H9 (cell line): ENCODE measurements around the gene CHSY1. TPM values are rescaled to one million over a fixed set of nuclear protein-coding genes. Genes with fewer than 3 reads are reported as not detected.

Source experiments
- DNase-seq: peaks from one replicate; pipeline ENCODE4 v3.0.0-alpha.2; 2017
- H2AFZ ChIP-seq: one replicate; pipeline ENCODE4 v1.6.1; 2013; ENCODE audit warnings: mild to moderate bottlenecking, low read length, control low read depth, moderate library complexity
- H2AK5ac ChIP-seq: 2 replicates; pipeline ENCODE4 v1.6.1; 2013; ENCODE audit warnings: low read length, control low read depth, mixed read lengths; ENCODE audit not compliant: insufficient read length
- H2BK120ac ChIP-seq: one replicate; pipeline ENCODE4 v1.6.1; 2013; ENCODE audit warnings: low read depth, mild to moderate bottlenecking, low read length, control low read depth, inconsistent platforms; ENCODE audit not compliant: poor library complexity, severe bottlenecking
- H2BK12ac ChIP-seq: 2 replicates; pipeline ENCODE4 v1.6.1; 2013; ENCODE audit warnings: low read length, control low read depth, mixed read lengths, low read depth; ENCODE audit not compliant: insufficient read length
- H2BK15ac ChIP-seq: 2 replicates; pipeline ENCODE4 v1.6.1; 2013; ENCODE audit warnings: low read depth, low read length, control low read depth
- H2BK20ac ChIP-seq: one replicate; pipeline ENCODE4 v1.6.1; 2013; ENCODE audit warnings: low read depth, mild to moderate bottlenecking, low read length, control low read depth, inconsistent platforms; ENCODE audit not compliant: poor library complexity, severe bottlenecking
- H2BK5ac ChIP-seq: 2 replicates; pipeline ENCODE4 v1.6.1; 2013; ENCODE audit warnings: low read length, control low read depth, mixed read lengths; ENCODE audit not compliant: insufficient read length
- H3K14ac ChIP-seq: 2 replicates; pipeline ENCODE4 v1.6.1; 2013; ENCODE audit warnings: low read length, control low read depth; ENCODE audit not compliant: insufficient read depth
- H3K18ac ChIP-seq: 2 replicates; pipeline ENCODE4 v1.6.1; 2013; ENCODE audit warnings: low read depth, mild to moderate bottlenecking, mixed read lengths, low read length, control low read depth; ENCODE audit not compliant: insufficient read length
- H3K23ac ChIP-seq: 2 replicates; pipeline ENCODE4 v1.6.1; 2013; ENCODE audit warnings: low read length, control low read depth, mixed read lengths, low read depth; ENCODE audit not compliant: insufficient read length
- H3K23me2 ChIP-seq: 2 replicates; pipeline ENCODE4 v1.6.1; 2013; ENCODE audit warnings: low read depth, mild to moderate bottlenecking, mixed read lengths, low read length, control low read depth; ENCODE audit not compliant: insufficient read length, poor library complexity, severe bottlenecking
- H3K27ac ChIP-seq: 2 replicates; pipeline ENCODE4 v1.5.1; 2013; ENCODE audit warnings: low read length, control low read depth, mixed read lengths, low read depth; ENCODE audit not compliant: insufficient read length
- H3K27me3 ChIP-seq: 2 replicates; pipeline ENCODE4 v1.6.1; 2013; ENCODE audit warnings: low read length, control low read depth, inconsistent platforms; ENCODE audit not compliant: insufficient read depth
- H3K4ac ChIP-seq: 2 replicates; pipeline ENCODE4 v1.6.1; 2013; ENCODE audit warnings: low read depth, mild to moderate bottlenecking, control low read depth, inconsistent platforms, low read length, moderate library complexity
- H3K4me1 ChIP-seq: 2 replicates; pipeline ENCODE4 v1.6.1; 2013; ENCODE audit warnings: low read length, control low read depth, inconsistent platforms; ENCODE audit not compliant: insufficient read depth
- H3K4me2 ChIP-seq: 2 replicates; pipeline ENCODE4 v1.6.1; 2013; ENCODE audit warnings: low read length, control low read depth, mixed read lengths; ENCODE audit not compliant: insufficient read length, insufficient read depth
- H3K56ac ChIP-seq: 2 replicates; pipeline ENCODE4 v1.6.1; 2013; ENCODE audit warnings: low read depth, mild to moderate bottlenecking, mixed read lengths, low read length, control low read depth; ENCODE audit not compliant: insufficient read length
- H3K79me1 ChIP-seq: 2 replicates; pipeline ENCODE4 v1.6.1; 2013; ENCODE audit warnings: low read depth, mild to moderate bottlenecking, moderate library complexity, low read length, control low read depth, inconsistent platforms; ENCODE audit not compliant: insufficient read depth, poor library complexity, severe bottlenecking
- H3K79me2 ChIP-seq: 2 replicates; pipeline ENCODE4 v1.6.1; 2013; ENCODE audit warnings: low read length, control low read depth, inconsistent platforms; ENCODE audit not compliant: insufficient read depth
- H3K9ac ChIP-seq: 2 replicates; pipeline ENCODE4 v1.6.1; 2013; ENCODE audit warnings: low read length, control low read depth, mixed read lengths; ENCODE audit not compliant: insufficient read length; ENCODE audit errors: extremely low read depth
- H3K9me3 ChIP-seq: one replicate; pipeline ENCODE4 v1.6.1; 2013; ENCODE audit warnings: low read depth, low read length, inconsistent platforms; ENCODE audit not compliant: control insufficient read depth
- H3T11ph ChIP-seq: one replicate; pipeline ENCODE4 v1.6.1; 2013; ENCODE audit warnings: mild to moderate bottlenecking, low read length, control low read depth, inconsistent platforms
- H4K20me1 ChIP-seq: one replicate; pipeline ENCODE4 v1.6.1; 2013; ENCODE audit not compliant: control insufficient read depth, insufficient read length, insufficient read depth
- H4K5ac ChIP-seq: 2 replicates; pipeline ENCODE4 v1.6.1; 2013; ENCODE audit warnings: low read depth, mild to moderate bottlenecking, mixed read lengths, low read length, control low read depth; ENCODE audit not compliant: insufficient read length
- H4K8ac ChIP-seq: replicated peaks from 2 replicates; pipeline ENCODE4 v1.6.1; 2013; ENCODE audit warnings: low read length, control low read depth, mixed read lengths, low read depth; ENCODE audit not compliant: insufficient read length
- H4K91ac ChIP-seq: 2 replicates; pipeline ENCODE4 v1.6.1; 2013; ENCODE audit warnings: low read depth, mild to moderate bottlenecking, moderate library complexity, mixed read lengths, low read length, control low read depth; ENCODE audit not compliant: insufficient read length
- H3K27ac Mint-ChIP-seq, 3 experiments: 2 replicates in 2 of 3; 3 replicates in 1 of 3; pipeline ENCODE4 v1.8.0; 2020 to 2021; ENCODE audit warnings: mixed read lengths in 3 of 3, mild to moderate bottlenecking in 1 of 3, moderate library complexity in 1 of 3
- H3K27me3 Mint-ChIP-seq: 2 replicates; pipeline ENCODE4 v1.8.0; 2021; ENCODE audit warnings: low read depth, mild to moderate bottlenecking, moderate library complexity, mixed read lengths
- H3K36me3 Mint-ChIP-seq, 3 experiments: 2 replicates in 2 of 3; 3 replicates in 1 of 3; pipeline ENCODE4 v1.8.0; 2020 to 2021; ENCODE audit warnings: low read depth in 3 of 3, mixed read lengths in 3 of 3; ENCODE audit not compliant: insufficient read depth in 1 of 3
- H3K4me1 Mint-ChIP-seq, 2 experiments: 2 replicates each; pipeline ENCODE4 v1.8.0; 2020; ENCODE audit warnings: mixed read lengths in 2 of 2
- H3K4me3 Mint-ChIP-seq, 2 experiments: 2 replicates in 1 of 2; 3 replicates in 1 of 2; pipeline ENCODE4 v1.8.0; 2020 to 2021; ENCODE audit warnings: mild to moderate bottlenecking in 2 of 2, mixed read lengths in 2 of 2, moderate library complexity in 1 of 2
- H3K9me3 Mint-ChIP-seq, 2 experiments: 2 replicates in 1 of 2; 3 replicates in 1 of 2; pipeline ENCODE4 v1.8.0; 2020; ENCODE audit warnings: mild to moderate bottlenecking in 2 of 2, mixed read lengths in 2 of 2, moderate library complexity in 1 of 2
- WGBS: extraction: QIAGEN DNeasy Blood & Tissue Kit; methylation state at CpG from one replicate; pipeline ENCODE4 v1.1.7; 2013; ENCODE audit warnings: missing lambda C conversion rate, low lambda C conversion rate, mixed read lengths; ENCODE audit not compliant: insufficient read length; ENCODE audit errors: extremely low coverage; 5-methylcytosine and 5-hydroxymethylcytosine counted together
- total RNA-seq: library from RNA; stranded (reverse); gene quantifications from 2 replicates; pipeline ENCODE4 v1.2.1, GENCODE V29; 2021
- TF ChIP-seq, protein P1 (sequence below): fragments of 200-600 bp; sonication (generic); conservative IDR thresholded peaks from 3 replicates; pipeline ENCODE4 v1.8.0; 2021; ENCODE audit warnings: antibody characterized with exemption, mild to moderate bottlenecking

The CHSY1 gene
- total RNA-seq, 1 experiment from 2014 or later: 68.3 TPM

DNA sequence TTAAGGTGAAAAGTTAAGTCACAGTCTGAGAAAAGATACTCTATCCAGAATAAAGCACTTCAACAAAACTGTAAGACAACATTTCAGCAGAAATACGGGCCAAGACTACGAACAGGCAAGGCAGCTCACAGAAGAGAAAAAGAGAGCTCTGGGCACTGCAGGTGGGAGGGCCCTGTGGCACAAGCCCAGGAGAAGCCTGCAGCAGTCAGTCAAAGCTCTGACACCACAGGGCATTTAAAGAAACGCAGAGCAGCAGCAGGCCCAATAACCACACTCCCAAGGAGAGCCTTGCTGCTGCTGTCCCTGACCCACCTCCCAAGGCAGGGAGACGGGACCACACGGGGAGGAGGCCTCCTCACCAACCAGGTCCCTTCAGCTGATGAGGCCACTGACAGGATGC, 19.2 kb downstream of the CHSY1 start:
- H4K8ac ChIP-seq: no peak overlapping the region
- H3T11ph ChIP-seq: no peak overlapping the region
- H3K18ac ChIP-seq: no peak overlapping the region
- H3K27me3 Mint-ChIP-seq: no peaks in the 10 kb centered on the region
- no peak overlapping the region for H2BK15ac ChIP-seq
- H3K56ac ChIP-seq: no peak overlapping the region
- H2BK5ac ChIP-seq: no peak overlapping the region
- no peaks in the 10 kb centered on the region for H4K20me1 ChIP-seq
- H3K79me1 ChIP-seq: no peaks in the 10 kb centered on the region
- H3K9ac ChIP-seq: no peak overlapping the region
- no peak overlapping the region for H3K4me2 ChIP-seq
- no peak overlapping the region for H3K4me3 Mint-ChIP-seq
- H3K4ac ChIP-seq: no peak overlapping the region
- H2BK20ac ChIP-seq: no peak overlapping the region
- H2BK120ac ChIP-seq: no peak overlapping the region
- no peak overlapping the region; the same call in 1 of the 2 replicates for H3K14ac ChIP-seq
- H3K36me3 Mint-ChIP-seq: peaks cover 34 to 43% (median 40%) of the 10 kb centered on the region in 3 experiments
- no peak overlapping the region for H2BK12ac ChIP-seq
- H3K27ac Mint-ChIP-seq: no peak overlapping the region
- H3K9me3 ChIP-seq: no peaks in the 10 kb centered on the region
- no peaks in the 10 kb centered on the region for H3K27me3 ChIP-seq
- H3K4me1 Mint-ChIP-seq: peaks cover 18 to 23% of the 10 kb centered on the region in 2 experiments
- no peak overlapping the region for H2AFZ ChIP-seq
- peaks cover 61% of the 10 kb centered on the region; the same call in 1 of the 2 replicates for H3K79me2 ChIP-seq
- no peaks in the 10 kb centered on the region for H3K4me1 ChIP-seq
- H2AK5ac ChIP-seq: no peak overlapping the region
- no peak overlapping the region for H4K91ac ChIP-seq
- H4K5ac ChIP-seq: no peak overlapping the region
- DNase-seq: no peak
- TF ChIP-seq, protein P1, sequence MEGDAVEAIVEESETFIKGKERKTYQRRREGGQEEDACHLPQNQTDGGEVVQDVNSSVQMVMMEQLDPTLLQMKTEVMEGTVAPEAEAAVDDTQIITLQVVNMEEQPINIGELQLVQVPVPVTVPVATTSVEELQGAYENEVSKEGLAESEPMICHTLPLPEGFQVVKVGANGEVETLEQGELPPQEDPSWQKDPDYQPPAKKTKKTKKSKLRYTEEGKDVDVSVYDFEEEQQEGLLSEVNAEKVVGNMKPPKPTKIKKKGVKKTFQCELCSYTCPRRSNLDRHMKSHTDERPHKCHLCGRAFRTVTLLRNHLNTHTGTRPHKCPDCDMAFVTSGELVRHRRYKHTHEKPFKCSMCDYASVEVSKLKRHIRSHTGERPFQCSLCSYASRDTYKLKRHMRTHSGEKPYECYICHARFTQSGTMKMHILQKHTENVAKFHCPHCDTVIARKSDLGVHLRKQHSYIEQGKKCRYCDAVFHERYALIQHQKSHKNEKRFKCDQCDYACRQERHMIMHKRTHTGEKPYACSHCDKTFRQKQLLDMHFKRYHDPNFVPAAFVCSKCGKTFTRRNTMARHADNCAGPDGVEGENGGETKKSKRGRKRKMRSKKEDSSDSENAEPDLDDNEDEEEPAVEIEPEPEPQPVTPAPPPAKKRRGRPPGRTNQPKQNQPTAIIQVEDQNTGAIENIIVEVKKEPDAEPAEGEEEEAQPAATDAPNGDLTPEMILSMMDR: no peak
- no peak overlapping the region for H3K27ac ChIP-seq
- H3K23me2 ChIP-seq: no peaks in the 10 kb centered on the region
- WGBS: no CpG with 5 or more reads among the region's 5 CpGs
- no peaks in the 10 kb centered on the region for H3K9me3 Mint-ChIP-seq
- H3K23ac ChIP-seq: no peak overlapping the region
